ENCODE results near the gene CENPB.
"Not testable (repeated sequence)": the region's sequence is repeated elsewhere in the genome, so short reads cannot be mapped to it uniquely, and the experiment has no call there.

CENPB gene

DNA sequence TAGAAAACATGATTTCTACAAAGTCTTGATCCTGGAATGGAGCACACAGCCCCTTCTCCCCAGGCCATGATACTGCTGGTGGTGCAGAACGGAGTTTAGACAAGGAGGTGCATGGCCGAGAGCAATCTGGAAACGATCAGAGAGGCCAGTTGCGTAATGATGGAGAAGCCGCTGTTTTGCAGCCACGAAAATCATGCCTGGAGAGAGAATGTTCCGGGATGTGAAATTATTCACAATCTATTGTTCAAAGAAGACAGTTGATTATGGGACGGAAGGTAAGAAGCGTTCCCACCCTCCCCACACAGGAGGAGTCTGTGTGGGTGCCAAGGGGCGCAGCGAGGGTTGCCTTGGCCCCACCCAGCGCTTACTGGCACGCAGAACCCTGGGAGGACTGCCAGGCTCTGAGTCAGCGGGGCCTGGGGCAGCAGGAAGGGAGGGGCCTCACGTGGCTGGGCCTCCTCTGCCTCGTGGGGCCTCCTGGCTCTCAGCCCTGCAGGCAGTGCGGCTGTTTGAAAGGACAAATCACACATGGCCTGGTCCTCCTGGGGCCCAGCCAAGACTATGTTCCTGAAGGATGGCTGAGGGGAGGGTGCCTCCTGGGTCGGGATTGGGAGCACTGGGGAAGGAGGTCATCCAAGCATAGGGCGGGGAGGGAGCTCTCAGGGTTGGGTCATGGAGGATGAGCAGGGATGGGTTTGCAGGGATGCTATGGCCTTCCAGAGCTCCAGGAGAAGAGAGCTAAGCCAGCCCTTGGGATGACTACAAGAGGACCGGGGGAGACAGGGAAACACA lies 25.1 kb upstream of the CENPB start:
- peak; percentile 90 to 92 for DNase-seq

DNA sequence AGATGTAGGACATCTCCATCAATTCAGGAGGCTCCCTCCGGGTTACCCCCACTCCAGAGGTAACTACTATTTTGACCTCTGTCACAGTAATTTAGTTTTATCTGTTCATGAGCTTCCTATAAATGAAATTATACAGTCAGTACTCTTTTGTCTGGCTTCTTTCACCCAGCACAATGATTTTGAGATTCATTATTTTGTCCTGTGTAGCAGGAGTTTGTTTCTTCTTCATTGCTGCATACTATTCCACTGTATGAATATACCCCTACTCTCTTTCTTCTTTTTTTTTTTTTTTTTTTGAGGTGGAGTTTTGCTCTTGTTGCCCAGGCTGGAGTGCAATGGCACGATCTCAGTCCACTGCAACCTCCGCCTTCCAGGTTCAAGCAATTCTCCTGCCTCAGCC lies 22.0 kb upstream of the CENPB start:
- DNase-seq, result no peak

DNA sequence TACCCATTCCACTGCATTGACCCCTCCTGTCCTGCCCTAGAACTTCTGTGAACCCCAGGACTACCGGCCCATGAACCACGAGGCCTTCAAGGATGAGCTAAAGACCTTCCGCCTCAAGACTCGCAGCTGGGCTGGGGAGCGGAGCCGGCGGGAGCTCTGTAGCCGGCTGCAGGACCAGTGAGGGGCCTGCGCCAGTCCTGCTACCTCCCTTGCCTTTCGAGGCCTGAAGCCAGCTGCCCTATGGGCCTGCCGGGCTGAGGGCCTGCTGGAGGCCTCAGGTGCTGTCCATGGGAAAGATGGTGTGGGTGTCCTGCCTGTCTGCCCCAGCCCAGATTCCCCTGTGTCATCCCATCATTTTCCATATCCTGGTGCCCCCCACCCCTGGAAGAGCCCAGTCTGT lies 18.2 kb upstream of the CENPB start:
- DNase-seq, result no peak

DNA sequence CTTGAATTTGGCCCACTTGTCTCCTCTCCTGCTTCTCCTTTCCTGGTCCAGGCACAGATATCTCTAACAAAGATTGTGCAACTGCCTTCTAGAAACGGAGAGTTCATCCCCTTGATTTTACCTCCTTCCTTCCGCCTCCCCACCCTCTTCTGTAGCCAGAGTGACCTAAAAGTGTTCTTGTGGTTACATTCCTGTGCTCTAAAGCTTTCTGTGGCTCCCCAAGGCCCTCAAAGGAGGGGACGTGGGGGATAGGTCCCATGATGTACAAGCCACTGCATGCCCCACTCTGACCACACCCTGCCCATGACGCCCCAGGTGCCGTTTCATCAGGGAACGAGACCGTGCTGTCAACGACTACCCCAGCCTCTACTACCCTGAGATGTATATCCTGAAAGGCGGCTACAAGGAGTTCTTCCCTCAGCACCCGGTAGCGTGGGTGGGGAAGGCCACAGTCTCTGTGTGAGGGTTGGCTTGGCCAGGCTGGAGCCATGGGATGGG lies 17.8 kb upstream of the CENPB start:
- DNase-seq, result no peak

DNA sequence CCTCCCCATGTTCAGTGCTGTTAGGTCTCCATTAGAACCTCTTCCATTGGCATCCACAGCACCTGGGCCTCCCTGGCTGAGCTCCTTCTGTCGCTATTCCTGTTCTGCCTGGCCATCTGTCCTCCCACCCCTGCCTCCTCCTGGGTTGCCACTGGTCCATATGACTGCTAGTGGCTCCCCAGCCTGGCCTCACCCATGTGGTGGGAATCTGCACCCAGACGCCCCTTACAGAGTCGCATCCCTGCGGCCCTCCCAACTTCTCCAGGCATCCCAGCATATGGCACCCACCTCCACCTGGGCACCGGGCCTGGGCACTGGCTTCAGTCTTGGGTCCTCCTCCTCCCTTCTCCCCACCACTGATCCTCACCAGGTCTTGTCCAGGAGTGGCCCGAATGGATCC lies 17.3 kb upstream of the CENPB start:
- DNase-seq, result no peak

DNA sequence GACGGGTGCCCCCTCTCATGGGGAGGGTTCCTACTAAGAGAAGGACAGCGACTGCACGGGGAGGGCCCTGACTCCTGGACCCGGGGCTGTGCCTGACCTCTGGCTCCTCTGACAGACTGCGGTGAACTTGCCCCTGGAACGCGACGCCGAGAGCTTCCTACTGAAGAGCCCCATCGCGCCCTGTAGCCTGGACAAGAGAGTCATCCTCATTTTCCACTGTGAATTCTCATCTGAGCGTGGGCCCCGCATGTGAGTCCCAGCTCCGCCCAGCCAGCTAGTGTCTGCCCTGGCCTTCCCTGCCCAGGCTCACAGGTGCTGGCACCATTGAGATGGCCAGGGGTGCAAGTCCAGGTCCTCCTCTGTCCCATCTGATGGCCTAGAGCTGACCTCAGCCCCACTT lies 16.7 kb upstream of the CENPB start:
- DNase-seq, result no peak

DNA sequence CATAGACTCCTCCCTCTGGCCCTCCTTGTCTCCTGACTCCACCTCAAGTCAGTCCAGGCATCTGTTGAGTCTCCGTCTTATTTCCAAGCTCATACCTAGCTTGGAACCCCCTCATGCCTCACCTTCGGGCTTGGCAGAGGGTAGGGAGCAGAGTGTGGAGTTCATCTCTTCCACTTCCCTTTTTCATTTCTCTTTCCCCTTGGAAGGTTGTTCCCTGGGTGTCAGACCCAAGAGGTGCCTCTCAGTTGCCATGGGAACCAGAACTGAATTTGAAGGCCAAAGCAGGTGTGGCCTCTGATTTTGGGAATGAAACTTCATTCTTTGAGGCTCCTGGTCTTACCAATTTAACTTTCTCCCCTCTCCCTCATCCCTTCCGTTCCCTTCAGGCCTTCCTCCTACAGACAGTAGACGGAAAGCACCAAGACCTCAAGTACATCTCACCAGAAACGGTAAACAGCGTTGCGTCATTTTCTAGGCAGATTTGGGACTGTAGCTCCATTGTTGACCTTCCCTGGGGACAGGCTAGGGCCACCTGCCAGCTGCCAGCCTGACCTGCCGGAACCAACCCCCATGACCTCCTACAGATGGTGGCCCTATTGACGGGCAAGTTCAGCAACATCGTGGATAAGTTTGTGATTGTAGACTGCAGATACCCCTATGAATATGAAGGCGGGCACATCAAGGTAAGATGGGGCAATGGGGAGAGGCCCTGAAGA lies 16.1 kb upstream of the CENPB start:
- no peak for DNase-seq

DNA sequence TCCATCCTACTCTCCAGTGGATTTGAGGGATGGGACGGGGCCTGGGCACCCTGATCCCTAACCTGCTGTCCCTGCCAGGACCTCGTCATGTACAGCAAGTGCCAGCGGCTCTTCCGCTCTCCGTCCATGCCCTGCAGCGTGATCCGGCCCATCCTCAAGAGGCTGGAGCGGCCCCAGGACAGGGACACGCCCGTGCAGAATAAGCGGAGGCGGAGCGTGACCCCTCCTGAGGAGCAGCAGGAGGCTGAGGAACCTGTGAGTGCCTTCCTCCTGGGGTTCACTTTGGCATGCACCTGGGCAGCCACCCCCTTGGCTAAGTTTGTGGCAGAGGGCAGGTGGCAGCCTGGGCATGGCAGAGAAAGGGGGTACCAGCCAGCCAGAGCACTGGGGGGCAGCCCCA lies 15.3 kb upstream of the CENPB start:
- no peak for DNase-seq

DNA sequence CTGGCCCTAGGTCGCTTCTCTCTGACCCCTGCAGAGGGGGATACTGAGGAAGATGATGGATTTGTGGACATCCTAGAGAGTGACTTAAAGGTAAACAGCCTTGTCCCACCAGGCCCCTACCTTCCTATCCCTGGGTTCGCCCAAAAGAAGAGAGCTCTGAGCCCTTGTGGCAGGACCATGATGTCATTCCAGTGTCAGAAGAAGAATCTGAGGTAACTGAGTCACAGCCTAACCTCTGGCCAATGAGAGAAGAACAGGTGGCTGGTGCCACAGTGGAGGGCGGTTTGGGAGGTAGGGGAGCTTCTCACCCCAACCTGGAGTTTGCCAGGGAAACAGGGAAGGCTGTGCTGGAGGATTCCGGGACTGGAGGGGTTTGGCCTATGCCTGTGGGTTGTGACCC lies 14.8 kb upstream of the CENPB start:
- no peak for DNase-seq

DNA sequence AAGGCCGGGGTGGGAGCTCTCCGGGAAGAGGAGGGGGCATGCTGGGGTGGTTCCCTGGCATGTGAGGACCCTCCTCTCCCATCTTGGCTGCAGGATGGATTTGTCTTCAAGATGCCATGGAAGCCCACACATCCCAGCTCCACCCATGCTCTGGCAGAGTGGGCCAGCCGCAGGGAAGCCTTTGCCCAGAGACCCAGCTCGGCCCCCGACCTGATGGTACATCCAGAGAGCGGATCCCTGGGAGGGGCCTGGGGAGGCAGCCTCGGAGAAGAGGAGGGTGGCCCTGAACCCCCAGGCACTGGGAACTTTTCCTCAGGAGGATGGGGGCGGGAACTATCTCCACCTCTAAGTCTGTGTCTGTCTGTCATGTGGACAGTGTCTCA lies 14.3 kb upstream of the CENPB start:
- no peak for DNase-seq

DNA sequence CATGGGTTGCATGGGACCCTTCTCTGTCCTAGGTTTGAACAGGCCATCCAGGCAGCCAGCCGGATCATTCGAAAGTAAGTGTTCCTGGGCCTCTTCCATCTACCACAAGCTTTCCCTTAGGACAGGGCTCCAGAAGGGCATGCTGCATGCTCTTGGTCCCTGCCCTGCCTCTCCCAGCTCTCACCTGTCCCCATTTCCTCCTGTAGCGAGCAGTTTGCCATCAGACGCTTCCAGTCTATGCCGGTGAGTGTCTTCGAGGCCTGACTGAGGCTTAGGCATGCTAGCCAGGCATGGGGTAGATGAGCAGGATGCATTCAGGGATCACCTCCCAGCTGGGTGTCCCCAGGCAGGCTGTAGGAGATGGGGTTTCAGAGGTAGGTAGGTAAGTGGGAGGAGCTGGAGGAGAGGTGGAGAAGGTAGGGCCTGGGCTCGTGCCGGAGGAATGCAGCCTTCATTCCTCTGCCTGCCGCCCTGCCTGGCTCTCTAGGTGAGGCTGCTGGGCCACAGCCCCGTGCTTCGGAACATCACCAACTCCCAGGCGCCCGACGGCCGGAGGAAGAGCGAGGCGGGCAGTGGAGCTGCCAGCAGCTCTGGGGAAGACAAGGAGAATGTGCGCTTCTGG lies 13.8 kb upstream of the CENPB start:
- no peak for DNase-seq

DNA sequence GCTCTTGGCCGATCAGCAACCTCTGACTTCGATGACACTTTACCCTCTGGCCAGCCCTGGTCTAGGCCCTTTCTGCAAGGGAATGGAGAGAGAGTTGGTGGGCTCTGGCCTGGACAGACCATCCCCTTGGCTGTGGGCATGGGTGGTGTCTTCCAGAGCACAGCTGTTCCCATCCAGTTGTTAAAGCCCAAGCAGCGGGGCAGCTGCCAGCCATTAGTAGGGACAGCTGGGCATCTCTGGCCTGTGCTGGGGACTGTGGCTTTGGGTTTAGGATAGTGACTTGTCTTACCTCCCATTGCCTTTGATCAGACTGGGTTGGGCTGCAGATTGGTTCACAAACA lies 12.3 kb upstream of the CENPB start:
- no peak for DNase-seq

DNA sequence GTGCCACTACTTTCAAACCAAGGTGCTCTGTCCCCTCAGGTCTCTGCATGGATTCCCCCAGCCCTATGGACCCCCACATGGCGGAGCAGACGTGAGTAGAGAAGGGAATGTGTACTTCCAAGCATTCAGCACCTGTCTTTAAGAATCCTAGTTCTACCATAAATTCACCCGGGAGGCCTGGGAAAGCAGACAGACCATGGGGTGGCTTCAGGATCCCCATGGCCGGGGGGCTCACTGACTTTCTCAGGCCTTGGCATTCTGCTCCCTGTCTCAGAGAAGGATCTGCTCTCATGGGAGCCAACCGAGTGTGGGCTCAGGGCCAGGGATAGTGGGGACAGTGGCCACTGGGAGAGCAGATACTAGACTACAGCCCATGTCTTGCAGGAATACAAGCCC lies 11.8 kb upstream of the CENPB start:
- DNase-seq, result no peak

DNA sequence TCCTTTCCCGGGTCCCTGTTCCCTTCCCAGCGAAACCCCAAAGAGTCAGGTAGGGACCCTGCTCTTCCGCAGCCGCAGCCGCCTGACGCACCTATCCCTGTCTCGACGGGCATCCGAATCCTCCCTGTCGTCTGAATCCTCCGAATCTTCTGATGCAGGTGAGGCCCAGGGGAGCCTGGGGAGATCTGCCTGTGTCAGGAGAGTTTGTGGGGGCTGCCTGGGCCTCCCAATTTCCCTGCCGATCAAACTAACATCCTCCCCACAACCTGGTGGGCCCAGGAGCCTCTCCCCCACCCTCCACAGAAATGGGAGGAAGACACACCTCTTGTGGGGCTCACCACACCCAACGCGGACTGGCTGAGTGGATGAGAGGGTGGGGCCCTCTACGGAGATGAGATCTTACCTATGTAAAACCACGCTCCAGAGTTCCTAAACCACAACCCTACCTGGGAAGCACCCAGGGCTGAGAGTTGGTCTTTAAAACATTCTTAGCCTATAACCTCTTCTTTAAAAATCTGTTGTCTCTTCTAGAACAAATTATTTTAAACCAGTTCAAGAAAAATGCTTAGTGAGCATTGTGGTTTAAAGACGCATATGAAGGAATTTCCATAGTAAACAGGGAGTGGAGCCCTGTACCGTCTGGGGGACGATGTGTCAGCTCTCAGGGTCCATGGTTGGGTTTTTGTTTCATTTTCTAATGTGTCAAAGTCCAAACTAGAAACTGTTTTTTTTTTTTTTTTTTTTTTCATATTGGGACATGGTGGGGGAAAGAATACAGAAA lies 11.2 kb upstream of the CENPB start:
- DNase-seq, result peak in 1 of 2 donors; percentile 65

DNA sequence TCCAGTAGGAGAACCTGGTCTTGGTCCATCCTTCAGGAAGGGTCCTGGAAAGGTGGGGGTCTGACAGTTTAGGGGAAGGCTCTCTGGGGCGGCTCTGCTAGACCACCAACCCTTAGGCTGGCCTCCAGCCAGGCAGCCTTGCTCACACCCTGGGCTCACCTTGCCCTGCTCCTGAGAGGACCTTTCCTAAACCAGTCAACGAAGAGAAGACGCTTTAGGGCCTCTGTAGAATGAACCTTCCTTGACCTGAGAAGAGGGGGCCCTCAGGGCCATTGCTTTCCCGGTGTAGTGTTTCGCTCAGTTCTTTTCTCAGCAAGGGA lies 10.6 kb upstream of the CENPB start:
- no peak for DNase-seq

DNA sequence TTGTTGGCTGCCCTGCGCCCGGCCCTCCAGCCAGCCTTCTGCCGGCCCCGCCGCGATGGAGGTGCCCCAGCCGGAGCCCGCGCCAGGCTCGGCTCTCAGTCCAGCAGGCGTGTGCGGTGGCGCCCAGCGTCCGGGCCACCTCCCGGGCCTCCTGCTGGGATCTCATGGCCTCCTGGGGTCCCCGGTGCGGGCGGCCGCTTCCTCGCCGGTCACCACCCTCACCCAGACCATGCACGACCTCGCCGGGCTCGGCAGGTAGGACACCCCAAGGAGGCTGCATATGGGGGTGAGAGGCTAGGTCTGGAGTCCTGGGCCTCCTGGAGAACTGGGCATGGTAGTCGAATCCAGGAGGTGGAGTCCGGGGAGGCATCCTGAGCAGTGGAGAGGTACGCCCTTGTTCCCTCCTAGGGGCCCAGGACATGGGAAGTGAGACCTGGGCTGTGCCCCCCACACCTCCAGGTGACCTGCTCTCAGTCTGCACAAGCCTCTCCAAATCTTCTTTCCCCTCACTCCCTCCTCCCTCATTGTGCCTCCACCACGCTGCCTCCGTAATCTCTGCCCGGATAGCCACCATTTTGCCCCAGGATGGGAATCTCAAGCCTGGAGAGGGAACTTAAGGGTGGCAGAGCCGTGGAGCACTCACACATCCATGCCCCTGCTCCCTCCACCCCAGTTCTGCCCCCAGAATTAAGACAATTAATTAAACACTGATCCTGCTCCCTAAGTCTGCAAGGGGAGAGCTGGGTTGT lies 10.1 kb upstream of the CENPB start:
- DNase-seq, result no peak

DNA sequence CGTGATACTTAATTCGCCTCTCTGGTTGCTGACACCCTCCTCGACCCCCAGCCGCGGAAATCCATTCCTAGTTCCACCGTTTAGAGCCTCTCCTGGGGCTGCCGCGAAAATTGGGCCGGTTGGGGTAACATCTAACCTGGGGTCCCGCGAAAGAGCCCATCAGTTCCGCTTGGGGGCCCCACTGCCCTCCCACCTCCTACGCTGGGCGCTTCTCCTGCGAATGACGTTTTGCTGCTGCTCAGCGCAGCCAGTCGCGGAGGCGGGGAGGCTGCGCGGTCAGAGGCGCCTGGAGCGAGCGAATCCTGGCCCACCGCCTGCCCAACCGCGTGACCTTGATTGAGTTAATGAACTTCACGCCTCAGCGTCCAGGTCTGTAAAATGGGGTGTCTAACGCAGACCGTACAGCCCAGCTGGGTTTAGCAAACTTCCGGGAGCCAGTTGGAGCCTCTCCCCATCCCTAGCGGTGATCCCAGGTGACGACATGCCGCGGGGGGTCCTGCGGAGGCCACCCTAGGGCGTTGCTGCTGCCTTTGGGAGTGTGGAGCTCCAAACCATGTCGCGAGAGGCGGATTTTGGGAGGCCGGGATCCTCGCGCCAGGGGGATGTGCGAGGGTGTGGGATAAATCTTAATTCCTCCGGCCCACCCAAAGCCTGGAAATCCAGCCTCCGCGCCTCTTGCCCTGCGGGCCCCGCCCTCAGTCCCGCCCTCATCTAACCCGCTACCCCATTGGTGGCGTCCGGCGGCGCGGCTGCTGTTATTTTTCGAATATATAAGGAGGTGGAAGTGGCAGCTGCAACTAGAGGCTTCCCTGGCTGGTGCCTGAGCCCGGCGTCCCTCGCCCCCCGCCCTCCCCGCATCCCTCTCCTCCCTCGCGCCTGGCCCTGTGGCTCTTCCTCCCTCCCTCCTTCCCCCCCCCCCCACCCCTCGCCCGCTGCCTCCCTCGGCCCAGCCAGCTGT lies 9.2 kb upstream of the CENPB start, which contains the start of gene CDC25B:
Gene CDC25B (plus strand): TSS at position 800 of the 958 bp plus-strand sequence. CDS start 222 bp downstream, outside the sequence.
- peak; percentile 85 to 90 for DNase-seq

DNA sequence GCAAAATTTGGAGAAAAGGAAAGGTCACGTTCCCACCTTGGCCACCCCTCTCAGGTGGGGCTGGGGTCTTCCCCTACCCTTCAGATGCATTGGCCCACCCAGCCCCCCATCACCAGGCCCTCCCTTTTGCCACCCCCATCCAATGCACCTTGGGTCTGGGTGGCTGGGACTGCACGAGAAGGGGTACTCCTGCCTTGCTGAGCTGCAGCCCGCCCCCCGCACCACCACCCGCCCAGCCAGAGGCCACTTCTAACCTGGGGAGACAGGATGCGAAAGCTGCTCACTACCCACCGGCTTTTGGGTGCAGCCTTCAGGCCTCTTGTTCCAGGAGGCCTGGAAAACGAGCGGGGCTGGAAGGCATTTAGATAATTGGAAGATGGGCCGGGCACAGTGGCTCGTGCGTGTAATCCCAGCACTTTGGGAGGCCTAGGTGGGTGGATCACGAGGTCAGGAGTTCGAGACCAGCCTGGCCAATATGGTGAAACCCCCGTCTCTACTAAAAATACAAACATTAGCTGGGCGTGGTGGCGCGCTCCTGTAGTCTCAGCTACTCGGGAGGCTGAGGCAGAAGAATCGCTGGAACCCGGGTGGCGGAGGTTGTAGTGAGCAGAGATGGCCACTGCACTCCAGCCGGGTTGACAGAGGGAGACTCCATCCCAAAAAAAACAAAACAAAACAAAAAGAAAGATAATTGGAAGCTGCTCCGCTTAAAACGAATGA lies 8.3 kb upstream of the CENPB start:
- no peak for DNase-seq

DNA sequence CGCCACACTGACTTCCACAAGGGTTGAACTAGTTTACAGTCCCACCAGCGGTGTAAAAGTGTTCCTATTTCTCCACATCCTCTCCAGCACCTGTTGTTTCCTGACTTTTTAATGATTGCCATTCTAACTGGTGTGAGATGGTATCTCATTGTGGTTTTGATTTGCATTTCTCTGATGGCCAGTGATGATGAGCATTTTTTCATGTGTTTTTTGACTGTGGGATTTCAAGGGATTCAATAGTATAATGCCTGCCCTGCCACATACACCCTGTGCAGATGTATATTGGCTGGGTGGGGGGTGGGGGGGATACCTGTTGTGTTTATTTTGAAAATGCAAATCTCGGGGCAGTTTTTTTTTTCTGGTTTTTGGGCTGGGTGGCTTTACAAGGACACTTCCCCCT lies 7.6 kb upstream of the CENPB start:
- DNase-seq, result not testable (repeated sequence)

DNA sequence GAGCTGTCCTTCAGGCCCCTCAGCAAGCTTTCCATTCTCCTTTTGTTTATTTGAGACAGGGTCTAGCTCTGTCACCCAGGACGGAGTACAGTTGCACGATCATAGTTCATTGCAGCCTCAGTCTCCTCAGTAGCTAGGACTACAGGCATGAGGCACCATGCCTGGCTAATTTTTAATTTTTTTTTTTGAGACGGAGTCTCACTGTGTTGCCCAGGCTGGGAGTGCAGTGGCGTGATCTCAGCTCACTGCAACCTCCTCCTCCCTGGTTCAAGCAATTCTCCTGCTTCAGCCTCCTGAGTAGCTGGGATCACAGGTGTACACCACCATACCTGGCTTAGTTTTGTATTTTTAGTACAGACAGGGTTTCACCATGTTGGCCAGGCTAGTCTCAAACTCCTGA lies 2.7 kb upstream of the CENPB start:
- not testable (repeated sequence) for DNase-seq

DNA sequence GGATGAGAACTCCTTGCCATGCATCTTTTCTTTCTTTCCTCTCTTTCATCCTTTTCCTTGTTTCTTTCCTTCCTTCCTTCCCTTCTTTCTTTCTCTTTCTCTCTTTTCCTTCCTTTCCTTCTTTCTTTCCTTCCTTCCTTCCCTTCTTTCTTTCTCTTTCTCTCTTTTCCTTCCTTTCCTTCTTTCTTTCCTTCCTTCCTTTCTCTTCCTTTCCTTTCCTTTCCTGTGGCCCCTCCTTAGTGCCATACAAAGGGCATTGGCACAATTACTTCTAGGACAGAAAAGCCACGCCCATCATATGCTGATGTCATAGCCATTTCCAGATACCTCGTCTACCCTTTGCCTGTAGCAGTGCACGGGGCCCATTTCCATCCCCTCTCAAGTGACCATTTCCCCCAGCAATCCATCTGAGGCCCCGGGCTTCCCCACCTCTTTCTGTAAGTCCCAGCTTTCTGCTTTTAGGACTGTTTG lies 2.2 kb upstream of the CENPB start:
- no peak for DNase-seq

All from CD4-positive, alpha-beta T cell treated with Interleukin-1 beta for 1 hour (primary cell).